ENCODE results near the gene FKBP5.

FKBP5 gene

DNA sequence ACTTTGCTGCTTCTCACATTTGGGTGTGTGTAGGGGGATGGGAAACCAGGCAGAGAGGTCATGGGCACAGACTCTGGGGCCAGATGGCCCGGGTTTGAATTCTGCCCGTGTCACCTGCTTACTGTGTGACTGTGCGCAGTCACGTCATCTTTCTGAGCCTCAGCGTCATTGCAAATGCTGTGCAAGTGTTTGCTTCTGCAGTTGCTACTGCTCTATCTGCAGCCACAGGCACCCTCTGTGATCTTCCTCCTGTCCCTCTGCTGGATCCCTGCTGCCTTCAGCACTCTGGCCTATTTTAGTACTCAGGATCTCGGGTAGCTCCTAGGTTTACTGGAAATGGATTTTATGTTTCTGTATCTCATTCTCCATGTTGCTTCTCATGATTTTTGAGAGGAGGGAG lies 135.4 kb downstream of the FKBP5 start:
- TF ChIP-seq, protein P1, sequence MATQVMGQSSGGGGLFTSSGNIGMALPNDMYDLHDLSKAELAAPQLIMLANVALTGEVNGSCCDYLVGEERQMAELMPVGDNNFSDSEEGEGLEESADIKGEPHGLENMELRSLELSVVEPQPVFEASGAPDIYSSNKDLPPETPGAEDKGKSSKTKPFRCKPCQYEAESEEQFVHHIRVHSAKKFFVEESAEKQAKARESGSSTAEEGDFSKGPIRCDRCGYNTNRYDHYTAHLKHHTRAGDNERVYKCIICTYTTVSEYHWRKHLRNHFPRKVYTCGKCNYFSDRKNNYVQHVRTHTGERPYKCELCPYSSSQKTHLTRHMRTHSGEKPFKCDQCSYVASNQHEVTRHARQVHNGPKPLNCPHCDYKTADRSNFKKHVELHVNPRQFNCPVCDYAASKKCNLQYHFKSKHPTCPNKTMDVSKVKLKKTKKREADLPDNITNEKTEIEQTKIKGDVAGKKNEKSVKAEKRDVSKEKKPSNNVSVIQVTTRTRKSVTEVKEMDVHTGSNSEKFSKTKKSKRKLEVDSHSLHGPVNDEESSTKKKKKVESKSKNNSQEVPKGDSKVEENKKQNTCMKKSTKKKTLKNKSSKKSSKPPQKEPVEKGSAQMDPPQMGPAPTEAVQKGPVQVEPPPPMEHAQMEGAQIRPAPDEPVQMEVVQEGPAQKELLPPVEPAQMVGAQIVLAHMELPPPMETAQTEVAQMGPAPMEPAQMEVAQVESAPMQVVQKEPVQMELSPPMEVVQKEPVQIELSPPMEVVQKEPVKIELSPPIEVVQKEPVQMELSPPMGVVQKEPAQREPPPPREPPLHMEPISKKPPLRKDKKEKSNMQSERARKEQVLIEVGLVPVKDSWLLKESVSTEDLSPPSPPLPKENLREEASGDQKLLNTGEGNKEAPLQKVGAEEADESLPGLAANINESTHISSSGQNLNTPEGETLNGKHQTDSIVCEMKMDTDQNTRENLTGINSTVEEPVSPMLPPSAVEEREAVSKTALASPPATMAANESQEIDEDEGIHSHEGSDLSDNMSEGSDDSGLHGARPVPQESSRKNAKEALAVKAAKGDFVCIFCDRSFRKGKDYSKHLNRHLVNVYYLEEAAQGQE (IDR thresholded peaks at IDR 0.05; ENCODE audit: insufficient replicate concordance, low read depth), result no peak
- no peak for TF ChIP-seq GABPA (IDR thresholded peaks at IDR 0.05; ENCODE audit: low read depth)
- TF ChIP-seq, protein P2, sequence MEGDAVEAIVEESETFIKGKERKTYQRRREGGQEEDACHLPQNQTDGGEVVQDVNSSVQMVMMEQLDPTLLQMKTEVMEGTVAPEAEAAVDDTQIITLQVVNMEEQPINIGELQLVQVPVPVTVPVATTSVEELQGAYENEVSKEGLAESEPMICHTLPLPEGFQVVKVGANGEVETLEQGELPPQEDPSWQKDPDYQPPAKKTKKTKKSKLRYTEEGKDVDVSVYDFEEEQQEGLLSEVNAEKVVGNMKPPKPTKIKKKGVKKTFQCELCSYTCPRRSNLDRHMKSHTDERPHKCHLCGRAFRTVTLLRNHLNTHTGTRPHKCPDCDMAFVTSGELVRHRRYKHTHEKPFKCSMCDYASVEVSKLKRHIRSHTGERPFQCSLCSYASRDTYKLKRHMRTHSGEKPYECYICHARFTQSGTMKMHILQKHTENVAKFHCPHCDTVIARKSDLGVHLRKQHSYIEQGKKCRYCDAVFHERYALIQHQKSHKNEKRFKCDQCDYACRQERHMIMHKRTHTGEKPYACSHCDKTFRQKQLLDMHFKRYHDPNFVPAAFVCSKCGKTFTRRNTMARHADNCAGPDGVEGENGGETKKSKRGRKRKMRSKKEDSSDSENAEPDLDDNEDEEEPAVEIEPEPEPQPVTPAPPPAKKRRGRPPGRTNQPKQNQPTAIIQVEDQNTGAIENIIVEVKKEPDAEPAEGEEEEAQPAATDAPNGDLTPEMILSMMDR (IDR thresholded peaks at IDR 0.05; ENCODE audit: insufficient read depth, low read length), result no peak
- no peak overlapping the region for H3K4me3 ChIP-seq (replicated peaks; ENCODE audit: insufficient read depth, low read length)
- no peaks in the 10 kb centered on the region for H3K27me3 ChIP-seq (ENCODE audit: insufficient read depth, poor library complexity, severe bottlenecking)
- DNase-seq (ENCODE audit: low read depth in 1 of 2, low spot score in 1 of 2), result no peak
- H3K27ac ChIP-seq (replicated peaks), result no peak overlapping the region

DNA sequence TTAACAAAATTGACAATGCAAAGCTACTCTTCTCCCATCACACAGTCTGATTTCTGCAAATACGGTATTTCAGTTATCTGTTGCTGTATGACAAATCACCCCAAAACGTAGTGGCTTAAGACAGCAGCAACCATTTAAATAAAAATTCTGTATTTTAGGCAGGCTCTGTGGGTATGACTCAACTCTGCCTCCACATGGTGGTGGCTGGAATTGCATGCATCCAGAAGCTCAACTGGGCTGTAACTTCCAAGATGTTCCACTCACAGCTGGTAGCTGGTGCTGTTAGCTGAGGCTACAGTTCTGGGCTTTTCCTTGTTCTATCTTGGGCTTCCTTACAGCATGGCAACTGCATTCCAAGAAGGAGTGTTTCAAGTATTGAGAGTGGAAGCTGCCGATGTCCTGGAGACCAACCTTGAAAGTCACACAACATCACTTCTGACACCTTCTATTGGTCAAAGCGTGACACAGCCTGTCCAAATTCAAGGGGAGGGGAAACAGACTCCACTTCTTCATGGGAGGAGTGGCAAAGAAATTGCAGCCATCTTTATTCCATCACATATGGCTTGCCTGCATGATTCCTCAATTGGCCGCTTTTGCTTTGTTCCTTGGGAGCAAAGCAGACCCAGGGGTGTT lies 136.3 kb downstream of the FKBP5 start:
- H3K27me3 ChIP-seq (ENCODE audit: insufficient read depth, poor library complexity, severe bottlenecking), result no peaks in the 10 kb centered on the region
- DNase-seq (ENCODE audit: low read depth in 1 of 2, low spot score in 1 of 2), result peak; percentile 36 to 59
- H3K4me3 ChIP-seq (replicated peaks; ENCODE audit: insufficient read depth, low read length), result no peak overlapping the region

DNA sequence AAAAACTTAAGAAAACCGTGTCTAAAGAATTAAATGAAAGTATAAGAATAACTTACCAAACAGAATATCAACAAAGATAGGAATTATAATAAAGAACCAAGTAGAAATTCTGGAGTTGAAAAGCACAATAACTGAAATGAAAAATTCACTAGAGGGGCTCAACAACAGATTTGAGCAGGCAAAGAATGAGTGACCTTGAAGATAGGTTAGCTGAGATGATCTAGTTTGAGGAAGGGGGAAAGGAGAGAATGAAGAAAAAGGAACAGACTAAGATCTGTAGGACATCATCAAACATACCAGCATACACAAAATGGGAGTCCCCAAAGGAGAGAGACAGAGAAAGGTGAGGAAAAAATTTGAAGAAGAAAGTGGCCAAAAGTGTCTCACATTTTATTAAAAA lies 138.3 kb downstream of the FKBP5 start:
- no peak for TF ChIP-seq SPI1 (IDR thresholded peaks at IDR 0.05; ENCODE audit: borderline replicate concordance, low read depth)
- TF ChIP-seq, protein P2 (IDR thresholded peaks at IDR 0.05; ENCODE audit: insufficient read depth, low read length), result no peak
- TF ChIP-seq POLR2AphosphoS5 (IDR thresholded peaks at IDR 0.05; ENCODE audit: low read depth), result no peak
- TF ChIP-seq, protein P1 (IDR thresholded peaks at IDR 0.05; ENCODE audit: insufficient replicate concordance, low read depth), result no peak
- H3K27ac ChIP-seq (replicated peaks), result no peak overlapping the region
- no peak overlapping the region for H3K4me3 ChIP-seq (replicated peaks; ENCODE audit: insufficient read depth, low read length)
- no peaks in the 10 kb centered on the region for H3K27me3 ChIP-seq (ENCODE audit: insufficient read depth, poor library complexity, severe bottlenecking)
- no peak for DNase-seq (ENCODE audit: low read depth in 1 of 2, low spot score in 1 of 2)

More for the DNA sequence above, 136.3 kb downstream of the FKBP5 start:
- TF ChIP-seq, protein P2 (IDR thresholded peaks at IDR 0.05; ENCODE audit: insufficient read depth, low read length), result peak; percentile 98
- TF ChIP-seq, protein P1 (IDR thresholded peaks at IDR 0.05; ENCODE audit: insufficient replicate concordance, low read depth), result no peak
- TF ChIP-seq GABPA (IDR thresholded peaks at IDR 0.05; ENCODE audit: low read depth), result no peak
- H3K27ac ChIP-seq (replicated peaks), result no peak overlapping the region
